PC-3 (cell line): ENCODE data around the gene FSIP1. TPM values are rescaled to one million over a fixed set of nuclear protein-coding genes. Genes with fewer than 3 reads are reported as not detected.

Experiments
- ATAC-seq: fragments of 200-7000 bp; cut with Tn5 transposase; 2 replicates; pipeline ENCODE4 v1.9.1; 2020; ENCODE audit warnings: mild to moderate bottlenecking, moderate library complexity
- BruUV-seq: library from RNA; stranded (reverse); fragments of 400-500 nt; replicated peaks from 2 replicates; lab custom pipeline; 2021; lab: Mats Ljungman, UMichigan
- CTCF ChIA-PET: fragments of 300-600 bp; sonication (Branson Sonifier 250); formaldehyde crosslinking; loops from one replicate; lab custom pipeline; 2022; ENCODE audit warnings: antibody characterized with exemption; lab: Charles Lee
- POLR2A ChIA-PET: fragments of 300-600 bp; sonication (Branson Sonifier 250); formaldehyde crosslinking; loops from one replicate; lab custom pipeline; 2022; ENCODE audit warnings: antibody characterized with exemption; ENCODE audit not compliant: unreplicated experiment; lab: Charles Lee
- DNase-seq: peaks from one replicate; pipeline ENCODE4 v3.0.0-alpha.2; 2015
- H2AFZ ChIP-seq: fragments of 300-600 bp; sonication (generic); 2 replicates; pipeline ENCODE4 v1.6.0; 2016; ENCODE audit warnings: antibody characterized with exemption, low read length
- H3F3A ChIP-seq: fragments of 300-600 bp; sonication (generic); one replicate; pipeline ENCODE4 v1.6.0; 2017; ENCODE audit warnings: antibody characterized with exemption, low read length, control low read depth, mild to moderate bottlenecking; ENCODE audit not compliant: unreplicated experiment
- H3K27ac ChIP-seq: fragments of 300-600 bp; sonication (generic); 2 replicates; pipeline ENCODE4 v1.5.1; 2016; ENCODE audit warnings: mild to moderate bottlenecking, low read length
- H3K27me3 ChIP-seq: fragments of 300-600 bp; sonication (generic); 2 replicates; pipeline ENCODE4 v1.6.1; 2016; ENCODE audit warnings: low read length, mixed read lengths
- H3K36me3 ChIP-seq: fragments of 300-600 bp; sonication (generic); 2 replicates; pipeline ENCODE4 v1.6.1; 2016; ENCODE audit warnings: low read depth, mixed run types, low read length, mixed read lengths
- H3K4me1 ChIP-seq: fragments of 300-600 bp; sonication (generic); 2 replicates; pipeline ENCODE4 v1.5.1; 2016; ENCODE audit warnings: low read length; ENCODE audit not compliant: insufficient read depth
- H3K4me2 ChIP-seq: fragments of 300-600 bp; sonication (generic); 2 replicates; pipeline ENCODE4 v1.6.0; 2016; ENCODE audit warnings: low read length
- H3K4me3 ChIP-seq: fragments of 300-600 bp; sonication (generic); 2 replicates; pipeline ENCODE4 v1.5.1; 2016; ENCODE audit warnings: mild to moderate bottlenecking, low read length, mixed read lengths
- H3K79me2 ChIP-seq: fragments of 300-600 bp; sonication (generic); 2 replicates; pipeline ENCODE4 v1.6.1; 2017; ENCODE audit warnings: low read length, mixed read lengths
- H3K9ac ChIP-seq: fragments of 300-600 bp; sonication (generic); 2 replicates; pipeline ENCODE4 v1.6.0; 2016; ENCODE audit warnings: mild to moderate bottlenecking, low read length
- H3K9me2 ChIP-seq: fragments of 300-600 bp; sonication (generic); replicated peaks from 2 replicates; pipeline ENCODE4 v1.6.1; 2016; ENCODE audit warnings: mixed run types, low read length, mixed read lengths
- H3K9me3 ChIP-seq: fragments of 300-600 bp; sonication (generic); 2 replicates; pipeline ENCODE4 v1.6.1; 2016; ENCODE audit warnings: low read length, mixed read lengths
- H4K20me1 ChIP-seq: fragments of 300-600 bp; sonication (generic); 2 replicates; pipeline ENCODE4 v1.6.1; 2016; ENCODE audit warnings: low read length, mixed read lengths
- CTCF ChIP-seq: fragments of 300-600 bp; sonication (generic); conservative IDR thresholded peaks from 2 replicates; pipeline ENCODE4 v1.5.1; 2017; ENCODE audit warnings: antibody characterized with exemption, low read depth, mild to moderate bottlenecking, low read length
- EZH2 ChIP-seq: fragments of 300-600 bp; sonication (generic); IDR thresholded peaks from one replicate; pipeline ENCODE4 v1.6.1; 2017; ENCODE audit warnings: antibody characterized with exemption, mild to moderate bottlenecking, low read length; ENCODE audit not compliant: unreplicated experiment
- EZH2phosphoT487 ChIP-seq: fragments of 300-600 bp; sonication (generic); IDR thresholded peaks from 2 replicates; pipeline ENCODE4 v1.6.1; 2018; ENCODE audit warnings: mild to moderate bottlenecking, antibody characterized with exemption, low read length, borderline replicate concordance
- intact Hi-C: fragments of 100-400 bp; cut with micrococcal nuclease; formaldehyde crosslinking; loops from 2 replicates; pipeline ENCODE4 v1.9.0; 2023
- total RNA-seq: library from RNA; depleted of rRNA; stranded (reverse); fragments of >200 nt; gene quantifications from 2 replicates; pipeline ENCODE4 v1.2.3, GENCODE V29; 2014

Gene FSIP1
- total RNA-seq, 1 experiment from 2014 or later = 0.07 TPM

GRCh38 chr15:39583596-39584265 is 198.9 kb downstream of the FSIP1 start:
- ChIA-PET CTCF (interaction anchor here (0.7 kb wide), 1 partner anchor 46 kb away, joined by 3 read pairs; no protein-coding TSS in a partner anchor), POLR2A (interaction anchor here (0.5 kb wide), 1 partner anchor 15 kb away, joined by 4 read pairs; no protein-coding TSS in a partner anchor)
- TF ChIP-seq EZH2 = no peak
- peak; percentile 65 for TF ChIP-seq CTCF
- peak overlapping the region; percentile 87 for H3K4me3 ChIP-seq
- DNase-seq (peak; percentile 60), ATAC-seq (no peak)
- H3K9me3 ChIP-seq = no peaks in the 10 kb centered on the region
- peaks cover 25% of the 10 kb centered on the region for H3F3A ChIP-seq
- no peaks in the 10 kb centered on the region for H3K27me3 ChIP-seq
- no peak overlapping the region for H2AFZ ChIP-seq
- peaks cover 72% of the 10 kb centered on the region for H3K79me2 ChIP-seq
- peak overlapping the region; percentile 100 for H3K4me2 ChIP-seq
- intact Hi-C loops = loop anchor here (5.0 kb wide), 2 partner anchors 44 to 104 kb away; no protein-coding TSS in a partner anchor
- H3K36me3 ChIP-seq = peaks cover 67% of the 10 kb centered on the region
- peaks cover 52% of the 10 kb centered on the region for H3K4me1 ChIP-seq
- no peak overlapping the region for H3K27ac ChIP-seq
- no peak overlapping the region for H3K9ac ChIP-seq
- BruUV-seq = no TSS peak
- H4K20me1 ChIP-seq = peaks cover 57% of the 10 kb centered on the region
- H3K9me2 ChIP-seq = no peaks in the 10 kb centered on the region

- ChIA-PET POLR2A (interaction anchor here (0.5 kb wide), 1 partner anchor 16 kb away, joined by 4 read pairs; no protein-coding TSS in a partner anchor), CTCF (interaction anchor here (0.7 to 0.8 kb wide), 2 partner anchors 47 to 174 kb away, joined by 3 to 4 read pairs; no protein-coding TSS in a partner anchor)
- Histone ChIP-seq H3K9ac (peak overlapping the region; percentile 4; the same call in 1 of the 2 replicates), H4K20me1 (peaks cover 51% of the 10 kb centered on the region), H3K36me3 (peaks cover 61% of the 10 kb centered on the region), H3K4me1 (peaks cover 55% of the 10 kb centered on the region), H3K4me3 (peak overlapping the region; percentile 87), H2AFZ (no peak overlapping the region), H3K9me2 (no peaks in the 10 kb centered on the region), H3K79me2 (peaks cover 68% of the 10 kb centered on the region), H3K27ac (no peak overlapping the region), H3K27me3 (no peaks in the 10 kb centered on the region), H3F3A (peaks cover 25% of the 10 kb centered on the region), H3K4me2 (peak overlapping the region; percentile 100), H3K9me3 (no peaks in the 10 kb centered on the region)
- intact Hi-C loops = loop anchor here (5.0 kb wide), 2 partner anchors 44 to 104 kb away; no protein-coding TSS in a partner anchor
- no peak for DNase-seq
- TF ChIP-seq CTCF = no peak
- no peak for TF ChIP-seq EZH2phosphoT487
- TF ChIP-seq EZH2 = no peak
- no TSS peak for BruUV-seq
- ATAC-seq = no peak
These were observed 199.6 kb downstream of the FSIP1 start for GRCh38 chr15:39582977-39583595.
